HG03045 (cell line): ENCODE data around the gene GJE1.
"Not testable (repeated sequence)": the region's sequence is repeated elsewhere in the genome, so short reads cannot be mapped to it uniquely, and the experiment has no call there.

Experiments
- ATAC-seq: cut with Tn5 transposase; IDR thresholded peaks from one replicate; pipeline ENCODE4 v1.9.1; 2021; ENCODE audit warnings: mild to moderate bottlenecking, moderate library complexity; ENCODE audit not compliant: unreplicated experiment

Gene GJE1, protein sequence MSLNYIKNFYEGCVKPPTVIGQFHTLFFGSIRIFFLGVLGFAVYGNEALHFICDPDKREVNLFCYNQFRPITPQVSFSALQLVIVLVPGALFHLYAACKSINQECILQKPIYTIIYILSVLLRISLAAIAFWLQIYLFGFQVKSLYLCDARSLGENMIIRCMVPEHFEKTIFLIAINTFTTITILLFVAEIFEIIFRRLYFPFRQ

DNA sequence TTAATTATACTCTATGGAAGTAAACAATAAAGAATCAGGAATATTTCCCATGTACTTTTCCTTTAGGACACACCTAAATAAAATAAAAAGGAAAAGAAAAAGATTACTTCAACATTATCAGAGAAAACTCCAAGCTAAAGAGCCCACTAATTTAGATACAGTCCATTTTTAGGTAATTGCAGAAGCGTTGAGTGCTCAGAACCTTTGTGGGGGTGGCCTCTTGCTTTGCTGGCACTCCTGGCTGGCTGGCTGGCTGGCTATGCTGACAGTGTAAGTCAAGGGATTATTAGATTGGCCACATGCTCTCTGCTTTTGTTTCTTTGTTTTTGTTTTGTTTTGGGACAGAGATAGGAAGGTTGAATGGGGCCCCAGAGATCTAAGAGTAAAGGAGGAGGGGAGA, at the start of gene GJE1:
TSS of gene GJE1 (plus strand) at position 301 of the 400 bp plus-strand sequence. CDS start 234 bp downstream, outside the sequence.
- ATAC-seq: no peak

DNA sequence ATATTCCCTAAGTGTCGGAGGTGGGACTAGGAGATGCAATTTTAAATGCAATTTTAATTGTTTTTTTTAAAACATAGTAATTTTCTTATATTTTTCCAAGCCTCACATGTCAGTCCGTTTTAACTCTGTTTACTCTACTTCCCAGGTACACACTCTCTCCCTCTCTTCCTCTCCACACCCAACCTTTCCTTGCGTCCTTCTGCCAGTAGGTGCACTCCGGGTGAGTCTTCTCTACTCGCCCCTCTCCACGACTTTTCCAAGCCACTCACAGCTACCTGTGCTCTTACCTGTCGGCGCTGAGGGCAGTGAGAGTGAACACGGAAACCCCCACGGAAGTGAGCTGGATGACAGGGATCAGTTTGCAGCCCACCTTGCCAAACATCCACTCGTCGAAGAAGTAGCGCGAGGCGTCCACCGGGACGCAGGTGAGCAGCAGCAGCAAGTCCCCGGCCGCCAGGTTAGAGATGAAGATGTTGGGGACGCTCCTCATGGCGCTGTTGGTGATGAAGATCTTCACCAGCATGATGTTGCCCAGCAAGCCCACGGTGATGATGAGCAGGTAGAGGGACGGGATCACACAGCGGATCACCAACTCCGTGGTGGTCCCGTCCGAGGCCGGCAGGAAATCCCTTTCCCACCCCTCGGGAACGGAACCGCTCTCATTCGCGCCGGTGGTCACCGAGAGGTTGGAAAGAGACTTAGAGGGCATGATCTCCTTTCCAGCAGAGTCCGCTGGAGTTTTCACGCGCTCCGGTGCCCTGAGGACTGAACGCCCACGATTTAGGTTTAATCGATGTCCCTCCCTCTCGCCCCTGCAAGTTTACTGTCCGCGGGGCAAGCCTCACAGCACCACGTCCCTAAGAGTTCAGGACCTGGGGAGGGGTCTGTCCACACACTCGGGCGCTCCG, 44.5 kb upstream of the GJE1 start:
- ATAC-seq: no peak

DNA sequence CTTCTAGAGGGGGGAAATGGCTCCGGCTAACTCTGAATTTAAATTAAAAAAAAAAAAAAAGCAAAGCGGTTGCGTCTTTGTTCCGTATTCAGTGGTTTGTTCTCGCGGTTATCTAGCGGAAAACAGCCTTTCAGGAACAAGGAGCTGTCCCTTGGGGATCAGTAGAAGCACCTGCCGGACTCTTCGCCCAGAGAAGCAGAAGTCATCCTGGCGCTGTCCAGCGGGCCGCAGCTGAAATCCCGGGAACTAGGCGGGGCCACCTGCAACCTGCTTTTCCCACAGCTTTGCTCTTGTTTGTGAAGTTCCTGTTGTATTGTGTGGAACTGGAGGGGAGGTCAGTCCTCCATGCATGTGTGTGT, 43.9 kb upstream of the GJE1 start:
- ATAC-seq: no peak

DNA sequence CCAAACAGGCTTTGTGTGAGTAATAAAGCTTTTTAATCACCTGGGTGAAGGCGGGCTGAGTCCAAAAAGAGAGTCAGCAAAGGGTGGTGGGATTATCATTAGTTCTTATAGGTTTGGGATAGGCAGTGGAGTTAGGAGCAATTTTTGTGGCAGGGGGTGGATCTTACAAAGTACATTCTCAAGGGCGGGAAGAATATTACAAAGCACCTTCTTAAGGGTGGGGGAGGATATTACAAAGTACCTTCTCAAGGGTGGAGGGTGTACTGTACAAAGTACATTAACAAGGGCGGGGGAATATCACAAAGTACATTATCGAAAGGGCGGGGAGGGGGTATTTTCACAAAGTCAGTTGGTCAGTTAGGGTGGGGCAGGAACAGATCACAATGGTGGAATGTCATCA, 27.9 kb upstream of the GJE1 start:
- not testable (repeated sequence) for ATAC-seq

DNA sequence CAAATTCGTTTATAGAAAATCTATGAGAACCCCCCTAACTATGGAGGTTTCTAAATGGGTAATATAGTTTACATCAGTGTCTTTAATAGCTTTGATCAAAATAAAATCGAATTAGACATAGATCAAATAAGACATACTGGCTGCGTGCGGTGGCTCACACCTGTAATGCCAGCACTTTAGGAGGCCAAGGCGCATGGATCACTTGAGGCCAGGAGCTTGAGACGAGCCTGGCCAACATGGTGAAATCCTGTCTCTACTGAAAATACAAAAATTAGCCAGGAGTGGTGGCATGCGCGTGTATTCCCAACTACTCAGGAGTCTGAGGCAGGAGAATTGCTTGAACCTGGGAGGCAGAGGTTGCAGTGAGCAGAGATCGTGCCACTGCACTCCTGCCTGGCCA, 21.9 kb upstream of the GJE1 start:
- ATAC-seq: not testable (repeated sequence)

DNA sequence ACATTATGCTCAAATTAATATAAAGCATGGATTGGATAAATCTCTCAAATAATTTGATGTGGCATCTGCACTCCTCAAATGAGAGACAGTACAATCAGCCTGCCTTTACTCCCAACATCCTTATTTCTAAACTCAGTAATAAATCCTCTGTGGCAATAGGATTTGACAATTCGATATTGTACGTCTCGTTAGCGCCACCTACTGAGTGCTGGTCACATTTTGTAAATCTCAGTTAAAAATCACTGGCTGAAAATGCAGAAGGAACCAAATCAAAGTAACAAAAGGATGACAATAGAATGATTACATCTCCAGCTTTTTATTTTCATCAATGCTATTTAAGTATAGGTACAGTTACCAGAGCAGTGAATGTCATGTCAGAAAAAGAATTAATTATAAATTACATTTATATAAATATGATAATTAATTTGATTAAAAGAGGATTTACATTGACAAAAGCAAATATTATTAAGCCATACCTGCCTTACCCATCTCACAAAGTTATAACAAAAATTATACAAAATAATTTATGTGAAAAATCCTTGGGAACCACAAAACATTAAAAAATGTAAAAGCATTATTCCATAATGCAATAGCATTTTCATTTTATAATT, 20.2 kb upstream of the GJE1 start:
- no peak for ATAC-seq

DNA sequence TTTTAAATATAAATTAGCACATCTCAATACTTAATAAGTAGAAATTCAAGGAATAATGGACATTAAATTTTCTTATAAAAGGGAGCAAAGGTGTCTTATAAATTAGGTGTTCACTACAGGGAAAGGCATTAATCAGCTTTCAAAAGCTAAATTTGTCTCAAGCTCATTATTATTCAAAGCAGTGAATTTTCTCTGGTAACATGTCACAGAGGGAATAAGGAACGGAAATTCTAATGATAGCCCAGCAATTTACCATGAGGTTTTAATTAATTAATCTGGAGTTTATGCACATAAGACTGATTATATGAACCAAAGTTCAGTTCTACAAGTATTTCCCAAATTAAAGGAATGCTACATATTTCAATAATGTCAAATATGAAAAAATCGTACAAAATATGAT, 15.4 kb upstream of the GJE1 start:
- ATAC-seq: no peak

DNA sequence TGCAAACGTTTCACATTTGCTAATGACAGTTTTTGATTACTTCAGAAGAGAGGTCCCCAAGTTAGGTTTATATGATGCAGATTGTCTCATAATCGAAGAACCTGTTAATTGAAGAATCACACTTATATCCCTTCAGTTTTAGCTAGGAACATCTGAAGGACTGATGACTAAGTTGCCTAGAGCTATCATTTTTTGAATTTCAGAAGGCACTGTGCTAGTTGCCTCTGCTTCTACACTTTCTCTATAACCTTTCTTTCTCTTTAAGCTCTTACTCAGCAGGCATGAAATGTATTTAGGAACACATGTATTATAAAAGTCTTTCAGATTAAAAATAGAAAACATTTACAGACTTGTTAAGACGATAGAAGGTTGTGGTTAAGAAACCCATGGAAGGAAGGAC, 14.4 kb upstream of the GJE1 start:
- ATAC-seq: no peak

DNA sequence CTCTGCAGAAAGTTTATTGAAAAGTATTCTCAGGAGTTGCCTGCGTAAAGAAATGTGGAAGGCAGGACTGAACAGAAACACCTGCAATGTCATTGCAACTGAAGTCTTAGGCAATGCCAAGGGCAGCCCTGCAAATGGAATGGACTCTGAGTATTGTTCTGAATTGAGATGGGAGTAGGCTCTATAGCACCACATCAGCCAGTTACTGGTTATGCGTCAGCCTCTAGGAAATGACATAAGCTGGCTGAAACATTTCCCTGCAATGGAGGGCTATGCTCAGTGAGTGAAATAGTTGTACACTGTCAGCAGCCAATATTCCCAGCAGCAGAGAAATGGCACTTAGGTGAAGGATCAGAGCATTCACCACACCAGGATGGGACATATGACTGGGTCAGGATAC, 13.8 kb upstream of the GJE1 start:
- ATAC-seq: no peak

DNA sequence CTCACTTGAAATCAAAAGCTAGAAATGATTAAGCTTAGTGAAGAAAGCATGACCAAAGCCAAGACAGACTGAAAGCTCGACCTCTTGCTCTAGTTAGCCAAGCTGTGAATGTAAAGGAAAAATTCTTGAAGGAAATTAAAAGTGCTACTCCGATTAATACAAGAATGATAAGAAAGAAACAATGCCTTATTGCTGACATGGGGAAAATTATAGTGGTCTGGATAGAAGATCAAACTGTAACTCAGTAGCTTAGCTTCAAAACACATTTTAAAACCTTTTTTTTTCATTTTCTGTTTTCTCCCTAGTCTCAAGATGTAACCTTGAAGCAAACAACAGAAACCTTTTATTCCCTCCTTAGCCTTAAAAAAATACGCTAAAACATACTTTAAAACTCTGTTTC, 11.4 kb upstream of the GJE1 start:
- ATAC-seq: no peak

DNA sequence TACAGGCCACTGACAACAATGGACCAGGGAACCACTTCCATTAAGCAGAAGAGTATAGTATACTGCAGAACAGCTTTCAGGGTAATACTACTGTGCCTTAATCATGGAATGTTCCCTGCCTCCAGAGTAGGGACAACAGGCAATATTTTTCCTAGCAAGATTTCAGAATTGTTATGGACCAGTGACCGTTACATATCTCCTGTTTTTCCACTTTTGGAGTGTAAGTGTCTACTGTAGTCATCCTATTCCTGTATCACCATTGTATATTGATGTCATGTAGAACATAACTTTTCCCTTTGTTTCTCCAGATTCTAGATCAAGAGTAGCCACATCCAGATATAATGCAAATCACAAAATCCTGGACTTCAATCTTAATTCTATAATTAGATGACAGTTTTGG, 1.9 kb upstream of the GJE1 start:
- no peak for ATAC-seq

DNA sequence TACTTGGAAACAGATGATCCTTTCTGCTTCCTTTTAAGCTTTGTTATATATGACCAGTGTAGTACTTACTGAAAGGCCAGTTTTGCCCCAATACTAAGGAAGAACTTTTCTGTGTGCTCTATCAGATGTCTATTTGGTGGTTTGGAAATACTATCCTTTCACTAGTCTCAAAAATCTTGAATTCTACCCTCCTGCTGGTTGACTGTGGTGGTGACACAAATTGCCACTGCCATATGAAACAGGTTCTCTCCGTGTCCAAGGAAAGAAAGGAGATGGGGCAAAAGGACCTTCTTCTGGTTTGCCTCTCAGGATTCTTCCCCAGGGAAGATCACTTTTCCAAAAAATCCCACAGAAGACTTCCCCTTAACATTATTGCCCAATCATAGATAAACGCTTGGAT, 6.2 kb downstream of the GJE1 start:
- ATAC-seq: no peak

DNA sequence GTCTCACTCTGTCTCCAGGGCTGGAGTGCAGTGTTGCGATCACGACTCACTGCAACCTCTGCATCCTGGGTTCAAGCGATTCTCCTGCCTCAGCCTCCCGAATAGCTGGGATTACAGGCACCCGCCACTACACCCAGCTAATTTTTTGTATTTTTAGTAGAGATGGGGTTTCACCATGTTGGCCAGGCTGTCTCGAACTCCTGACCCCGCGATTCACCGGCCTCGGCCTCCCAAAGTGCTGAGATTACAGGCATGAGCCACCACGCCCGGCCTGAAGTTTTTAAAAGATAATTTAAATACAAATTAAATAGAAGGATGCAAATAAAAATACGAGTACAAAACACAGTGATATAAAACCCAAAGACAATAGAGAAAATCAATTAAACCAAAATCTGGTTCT, 8.8 kb downstream of the GJE1 start:
- not testable (repeated sequence) for ATAC-seq

DNA sequence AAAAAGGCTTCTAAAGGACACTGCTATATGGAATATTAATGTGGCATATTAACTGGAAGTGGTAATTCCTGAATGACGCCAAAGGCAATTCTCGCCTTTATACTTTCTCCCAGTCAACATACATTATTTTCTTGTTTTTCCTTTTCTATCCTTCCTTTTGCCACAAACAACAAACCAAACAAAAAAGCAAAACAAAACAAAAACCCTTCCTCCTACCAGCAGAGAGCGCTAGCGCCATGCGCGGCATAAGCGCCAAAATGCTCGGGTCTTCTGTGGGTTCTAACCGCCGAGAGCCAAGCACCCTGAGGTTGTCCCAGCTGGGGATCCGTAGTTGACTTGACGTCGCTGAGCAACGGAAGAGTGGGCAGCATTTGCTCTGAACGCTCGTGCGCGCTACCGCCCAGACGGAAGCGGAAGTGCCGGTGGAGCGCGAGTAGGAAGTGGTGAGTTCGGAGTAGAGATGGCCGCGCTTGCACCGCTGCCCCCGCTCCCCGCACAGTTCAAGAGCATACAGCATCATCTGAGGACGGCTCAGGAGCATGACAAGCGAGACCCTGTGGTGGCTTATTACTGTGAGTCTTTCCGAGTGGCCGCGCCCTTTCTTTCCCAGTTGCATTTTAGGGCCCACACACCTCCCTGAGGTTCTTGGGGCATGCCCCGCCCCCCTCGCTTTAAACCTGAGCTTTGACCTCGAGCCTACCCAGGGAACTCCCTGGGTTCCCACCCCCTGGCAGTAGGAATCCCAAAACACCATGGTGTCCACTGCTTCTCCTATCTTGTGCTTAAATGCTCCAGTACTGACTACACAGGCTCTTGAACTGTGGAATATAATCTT, 14.3 kb downstream of the GJE1 start, which contains the start of the genes NMBR and VTA1:
TSS of gene NMBR (minus strand) at position 295 of the 835 bp plus-strand sequence. CDS start 58,464 bp downstream, outside the sequence.
TSS of gene VTA1 (plus strand) at position 436 of the 835 bp plus-strand sequence. CDS start at position 461, 25 bp downstream.
- peak; percentile 99 for ATAC-seq

DNA sequence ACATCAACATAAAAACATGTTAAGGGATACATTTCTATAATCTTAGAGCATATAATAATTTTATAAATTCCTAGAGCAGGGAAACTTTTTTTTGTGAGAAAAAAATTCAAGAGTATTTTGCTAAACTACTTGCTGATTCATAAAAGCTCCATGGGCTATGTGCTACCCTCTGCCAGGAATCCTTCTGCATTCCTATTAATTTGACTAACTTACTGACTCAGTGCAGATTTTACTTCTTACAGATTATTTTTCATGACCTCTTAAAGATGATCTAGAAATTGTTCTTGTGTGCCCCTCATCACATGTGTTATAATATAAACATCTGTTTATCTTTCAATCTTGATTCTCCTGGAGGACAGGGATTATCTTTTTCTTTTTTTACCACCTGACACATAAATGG, 20.0 kb downstream of the GJE1 start:
- ATAC-seq: no peak

DNA sequence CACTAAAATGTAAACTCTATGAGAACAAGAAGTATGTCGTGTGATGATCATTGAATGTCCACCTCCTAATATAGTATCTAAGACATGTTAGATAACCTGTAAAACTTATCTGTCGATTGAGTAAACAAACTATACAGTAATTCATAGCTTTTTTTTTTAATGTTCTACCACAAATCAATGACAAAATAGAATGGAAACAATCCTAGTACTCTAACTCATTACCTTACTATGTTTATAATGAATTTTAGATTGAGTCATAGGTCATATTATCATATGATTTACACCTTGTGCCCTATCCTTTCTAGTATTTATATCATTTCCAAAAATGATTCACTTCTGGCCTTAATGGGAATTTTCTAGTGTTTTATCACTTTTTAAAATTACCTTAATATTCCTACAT, 20.5 kb downstream of the GJE1 start:
- ATAC-seq: no peak

DNA sequence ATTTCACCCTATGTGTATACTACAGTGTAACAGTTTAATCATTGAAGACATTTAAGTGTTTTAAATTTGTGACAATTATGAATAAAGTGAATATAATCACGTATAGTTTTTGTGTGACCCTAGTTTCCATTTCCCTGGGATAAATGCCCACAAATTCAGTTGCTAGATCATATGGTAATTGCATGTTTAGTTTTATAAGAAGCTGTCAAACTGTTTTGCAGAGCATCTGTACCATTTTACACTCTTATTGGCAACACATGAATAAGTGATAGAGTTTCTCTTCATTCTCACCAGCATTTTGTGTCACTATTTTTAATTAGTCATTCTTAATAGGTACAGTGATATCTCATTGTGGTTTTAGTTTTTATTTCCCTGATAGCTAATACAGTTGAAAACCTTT, 21.6 kb downstream of the GJE1 start:
- no peak for ATAC-seq

DNA sequence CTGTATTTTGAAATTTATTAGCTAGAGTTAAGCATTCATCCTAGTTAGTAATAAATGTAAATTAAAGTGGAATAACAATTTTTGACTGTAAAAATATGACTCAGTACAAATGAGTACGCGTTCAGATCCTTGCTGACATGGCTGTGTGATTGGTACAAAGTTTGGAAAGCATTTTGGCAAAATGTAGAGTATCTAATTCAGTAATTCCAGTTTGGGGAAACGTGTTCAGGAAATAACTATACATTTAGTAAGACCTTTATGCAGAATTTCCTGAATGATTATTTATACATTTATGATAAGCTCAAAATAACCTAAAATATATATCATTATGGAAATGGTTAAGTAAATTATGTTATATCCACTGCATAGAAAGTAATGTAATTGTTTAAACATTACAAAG, 22.4 kb downstream of the GJE1 start:
- ATAC-seq: no peak

DNA sequence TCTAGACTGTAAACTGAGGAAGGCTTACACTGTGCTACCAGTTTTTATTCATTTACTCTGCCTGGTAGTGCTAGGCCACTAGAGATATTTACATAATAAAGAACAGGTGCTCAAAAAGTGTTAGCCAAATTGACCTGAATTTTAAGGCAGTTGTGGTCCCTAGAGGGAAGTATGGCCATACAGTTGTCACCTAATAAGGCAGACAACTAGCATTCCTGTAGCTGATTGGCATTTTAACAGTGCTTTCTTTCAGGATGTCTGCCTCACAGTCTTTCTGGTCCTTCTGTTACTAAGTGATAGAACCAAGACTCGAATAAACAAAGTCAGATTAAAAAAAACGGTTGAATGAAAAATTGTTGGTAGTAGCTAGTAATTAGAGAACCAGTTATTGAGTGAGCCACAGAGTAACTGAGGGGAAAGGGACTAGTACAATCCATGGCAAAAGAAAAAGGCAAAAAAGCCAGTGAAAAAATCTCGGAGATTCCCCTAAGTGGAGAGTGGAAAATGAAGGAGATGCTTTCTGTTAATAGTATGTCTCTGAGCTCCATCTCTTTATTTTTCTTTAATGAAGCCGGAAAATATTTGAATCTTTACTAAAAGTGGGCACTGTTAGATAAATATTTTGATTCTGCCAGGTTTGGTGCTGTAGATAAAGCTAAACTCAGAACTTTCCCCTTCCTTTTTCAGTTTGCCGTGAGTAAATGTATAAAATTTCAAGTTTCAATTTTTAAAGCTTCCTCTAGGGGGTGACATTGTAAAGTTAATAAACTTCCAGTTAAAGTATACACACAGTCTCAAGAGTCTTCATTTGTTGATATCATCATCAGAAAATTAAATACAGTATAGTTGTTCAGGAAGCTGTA, 23.4 kb downstream of the GJE1 start:
- ATAC-seq: no peak

DNA sequence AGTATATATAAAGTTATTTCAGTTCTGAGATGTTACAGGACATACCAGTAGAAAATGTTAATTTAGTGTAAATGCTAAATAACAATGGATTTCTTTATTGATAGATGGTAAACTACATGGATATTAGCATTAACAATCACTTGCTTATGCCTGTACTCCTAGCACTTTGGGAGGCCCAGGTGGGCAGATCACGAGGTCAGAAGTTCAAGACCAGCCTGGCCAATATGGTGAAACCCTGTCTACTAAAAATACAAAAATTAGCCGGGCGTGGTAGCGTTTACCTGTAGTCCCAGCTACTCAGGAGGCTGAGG, 24.0 kb downstream of the GJE1 start:
- ATAC-seq: not testable (repeated sequence)
